Liver (tissue), 9 donors: ENCODE results near the gene IRX6. TPM values are rescaled to one million over a fixed set of nuclear protein-coding genes. Genes with fewer than 3 reads are reported as not detected.

Source experiments
- DNase-seq: peaks from one replicate; pipeline ENCODE4 v3.0.0-alpha.2; 2017; ENCODE audit warnings: low spot score
- H3K27ac ChIP-seq, 2 donors: one replicate each; pipeline ENCODE4 v1.7.0; 2013; ENCODE audit warnings: inconsistent platforms in 2 of 2, low read length in 2 of 2, control low read depth in 1 of 2, low read depth in 1 of 2, mild to moderate bottlenecking in 1 of 2
- H3K27me3 ChIP-seq, 4 donors: one replicate each; pipeline versions ENCODE4 v1.6.1 to v1.7.0; 2013; ENCODE audit warnings: low read length in 3 of 4, inconsistent platforms in 1 of 4, mild to moderate bottlenecking in 1 of 4, moderate library complexity in 1 of 4; ENCODE audit not compliant: control insufficient read depth in 4 of 4, insufficient read depth in 4 of 4
- H3K36me3 ChIP-seq, 4 donors: one replicate each; pipeline versions ENCODE4 v1.6.1 to v1.7.0; 2013; ENCODE audit warnings: low read length in 3 of 4, mild to moderate bottlenecking in 3 of 4, low read depth in 1 of 4, moderate library complexity in 1 of 4; ENCODE audit not compliant: control insufficient read depth in 4 of 4, insufficient read depth in 3 of 4
- H3K4me1 ChIP-seq, 4 donors: one replicate each; pipeline versions ENCODE4 v1.6.1 to v1.7.0; 2013; ENCODE audit warnings: low read length in 3 of 4, mild to moderate bottlenecking in 3 of 4, moderate library complexity in 1 of 4; ENCODE audit not compliant: control insufficient read depth in 4 of 4, insufficient read depth in 4 of 4
- H3K4me3 ChIP-seq, 3 donors: one replicate each; pipeline versions ENCODE4 v1.6.1 to v1.7.0; 2013; ENCODE audit warnings: low read length in 3 of 3, control low read depth in 1 of 3, low read depth in 1 of 3, mild to moderate bottlenecking in 1 of 3
- H3K9ac ChIP-seq, 2 donors: one replicate each; pipeline ENCODE4 v1.7.0; 2013; ENCODE audit warnings: low read length in 2 of 2, mild to moderate bottlenecking in 2 of 2, moderate library complexity in 2 of 2, control low read depth in 1 of 2, low read depth in 1 of 2
- H3K9me3 ChIP-seq, 4 donors: one replicate each; pipeline versions ENCODE4 v1.6.1 to v1.7.0; 2013; ENCODE audit warnings: low read length in 3 of 4; ENCODE audit not compliant: control insufficient read depth in 4 of 4
- EGR1 ChIP-seq, 2 donors: IDR thresholded peaks; 2 replicates each; pipeline ENCODE4 v1.6.1; 2016 to 2018; ENCODE audit warnings: antibody characterized with exemption in 2 of 2, low read depth in 2 of 2
- FOXA1 ChIP-seq: IDR thresholded peaks from 2 replicates; pipeline ENCODE4 v1.6.1; 2016; ENCODE audit warnings: antibody characterized with exemption
- FOXA2 ChIP-seq: IDR thresholded peaks from 2 replicates; pipeline ENCODE4 v1.6.1; 2016; ENCODE audit warnings: antibody characterized with exemption
- GABPA ChIP-seq, 2 donors: IDR thresholded peaks in 1 of 2; conservative IDR thresholded peaks in 1 of 2; 2 replicates each; pipeline ENCODE4 v1.6.1; 2016; ENCODE audit warnings: antibody characterized with exemption in 2 of 2, mild to moderate bottlenecking in 1 of 2, moderate library complexity in 1 of 2
- HNF4A ChIP-seq, 2 donors: conservative IDR thresholded peaks; 2 replicates each; pipeline ENCODE4 v1.6.1; 2016; ENCODE audit warnings: antibody characterized with exemption in 2 of 2, mild to moderate bottlenecking in 2 of 2
- HNF4G ChIP-seq: IDR thresholded peaks from 2 replicates; pipeline ENCODE4 v1.6.1; 2016; ENCODE audit warnings: antibody characterized with exemption
- JUND ChIP-seq, 2 donors: IDR thresholded peaks; 2 replicates each; pipeline ENCODE4 v1.6.1; 2016; ENCODE audit warnings: antibody characterized with exemption in 2 of 2
- NR2F2 ChIP-seq: IDR thresholded peaks from 2 replicates; pipeline ENCODE4 v1.6.1; 2016; ENCODE audit warnings: antibody characterized with exemption
- RAD21 ChIP-seq, 2 donors: IDR thresholded peaks; 2 replicates each; pipeline ENCODE4 v1.6.1; 2016; ENCODE audit warnings: antibody characterized with exemption in 2 of 2, mild to moderate bottlenecking in 2 of 2
- RXRA ChIP-seq, 2 donors: IDR thresholded peaks; 2 replicates each; pipeline ENCODE4 v1.6.1; 2017 to 2018; ENCODE audit warnings: antibody characterized with exemption in 2 of 2, mild to moderate bottlenecking in 1 of 2
- SP1 ChIP-seq: IDR thresholded peaks from 2 replicates; pipeline ENCODE4 v1.6.1; 2018; ENCODE audit warnings: antibody characterized with exemption, mild to moderate bottlenecking
- TAF1 ChIP-seq: conservative IDR thresholded peaks from 2 replicates; pipeline ENCODE4 v1.6.1; 2016; ENCODE audit warnings: antibody characterized with exemption, mild to moderate bottlenecking
- YY1 ChIP-seq: IDR thresholded peaks from 2 replicates; pipeline ENCODE4 v1.6.1; 2016; ENCODE audit warnings: antibody characterized with exemption, mild to moderate bottlenecking
- WGBS: extraction: QIAGEN DNeasy Blood & Tissue Kit; methylation state at CpG from one replicate; pipeline ENCODE4 v1.1.7; 2013; 5-methylcytosine and 5-hydroxymethylcytosine counted together
- polyA plus RNA-seq, 2 donors: library from polyadenylated mRNA; stranded (reverse) in 1 of 2; unstranded in 1 of 2; fragments of 200-250 nt in 1 of 2; fragments of >200 nt in 1 of 2; fragmentation: Nextera tagmentation in 1 of 2; extraction: Ambion mirVana in 1 of 2; gene quantifications; one replicate each; pipeline versions ENCODE4 v1.2.1 to v1.2.3, GENCODE V29; 2013 to 2015
- total RNA-seq, 2 donors: library from RNA; depleted of rRNA; stranded (reverse); fragments of >200 nt; gene quantifications; one replicate each; pipeline ENCODE4 v1.2.3, GENCODE V29; 2014
- TF ChIP-seq, protein P1 (sequence below): IDR thresholded peaks from 2 replicates; pipeline ENCODE4 v1.6.1; 2016; ENCODE audit warnings: antibody characterized with exemption
- TF ChIP-seq, protein P2 (sequence below): IDR thresholded peaks from 2 replicates; pipeline ENCODE4 v1.6.1; 2016; ENCODE audit warnings: antibody characterized with exemption, mild to moderate bottlenecking
- TF ChIP-seq, protein P3 (sequence below): IDR thresholded peaks from 2 replicates; pipeline ENCODE4 v1.6.1; 2016; ENCODE audit warnings: antibody characterized with exemption
- TF ChIP-seq, protein P4 (sequence below): fragments of 150-350 bp; IDR thresholded peaks from 2 replicates; pipeline ENCODE4 v1.5.1; 2017; ENCODE audit warnings: improper control_type of control experiment, low read depth, low read length; ENCODE audit not compliant: missing input control
- TF ChIP-seq, protein P5 (sequence below): IDR thresholded peaks from 2 replicates; pipeline ENCODE4 v1.6.1; 2016; ENCODE audit warnings: antibody characterized with exemption
- donor health status: healthy.
- donor health status: healthy.
- donor health status: healthy.
- donor health status: healthy.
- donor health status: healthy.

IRX6 gene
- total and polyA plus RNA-seq, 4 donors, result not detected

DNA sequence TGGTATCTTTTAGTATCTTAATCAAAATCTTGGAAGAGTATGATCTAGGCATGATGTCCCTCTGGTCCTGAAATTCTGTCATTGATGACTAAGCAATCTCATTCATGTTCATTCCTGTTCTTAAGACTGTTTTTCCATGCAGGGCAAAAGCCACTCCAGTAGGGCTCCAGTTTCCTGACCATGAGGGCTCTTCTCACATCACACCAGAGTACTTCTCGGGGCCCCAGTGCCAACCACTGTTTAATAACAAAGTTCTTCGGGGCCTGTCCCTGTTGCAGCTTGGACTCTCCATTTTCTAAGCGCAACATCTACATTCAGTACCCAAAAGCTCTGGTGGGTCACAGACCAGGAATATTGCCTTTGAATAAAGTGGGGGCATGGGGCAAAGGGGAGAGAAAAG lies 52.0 kb downstream of the IRX6 start:
- no peak for TF ChIP-seq HNF4G
- TF ChIP-seq NR2F2, result no peak
- TF ChIP-seq EGR1 (IDR thresholded peaks at IDR 0.05; ENCODE audit: low read depth in 2 of 2), result no peak
- H3K4me1 ChIP-seq, result no peaks in the 10 kb centered on the region
- H3K4me3 ChIP-seq, result no peak overlapping the region
- WGBS, result 92% methylated on average over 3 of the region's 3 CpGs
- H3K36me3 ChIP-seq, result no peaks in the 10 kb centered on the region
- H3K9ac ChIP-seq, result no peak overlapping the region
- H3K9me3 ChIP-seq, result no peaks in the 10 kb centered on the region
- H3K27me3 ChIP-seq, result peaks cover 0 to 4% (median under 1%) of the 10 kb centered on the region in 4 donors
- no peak overlapping the region for H3K27ac ChIP-seq
- no peak for DNase-seq

DNA sequence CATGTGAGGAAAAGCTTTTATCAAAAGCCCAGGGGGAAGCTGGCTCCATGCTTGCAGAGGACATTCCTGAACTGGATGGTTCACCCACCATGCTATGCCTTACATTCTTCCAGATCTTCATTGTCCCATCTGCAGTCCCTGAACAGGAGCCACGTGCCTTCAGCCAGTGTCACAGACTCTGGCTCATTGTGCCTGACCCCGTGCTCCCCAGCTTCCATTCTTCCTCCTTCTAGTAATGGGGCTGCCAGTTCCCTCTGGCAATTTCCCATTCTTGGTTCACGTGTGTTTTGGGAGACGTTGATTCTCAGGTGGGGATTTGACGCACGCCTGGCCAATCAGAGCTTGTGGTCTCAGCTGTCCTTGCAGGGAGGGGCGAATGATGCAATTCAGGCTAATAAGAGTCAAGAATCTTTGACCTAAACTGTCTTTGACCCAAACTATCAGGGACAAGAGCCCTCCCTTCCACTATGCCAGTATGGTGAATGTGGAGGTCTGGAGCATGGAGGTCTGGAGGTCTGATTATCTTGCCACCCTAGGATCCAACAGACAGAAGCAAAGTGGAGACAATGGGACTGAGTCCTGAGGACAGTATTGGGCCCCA lies 52.7 kb downstream of the IRX6 start:
- Histone ChIP-seq H3K27me3 (no peaks in the 10 kb centered on the region), H3K4me1 (no peaks in the 10 kb centered on the region), H3K36me3 (no peaks in the 10 kb centered on the region), H3K9me3 (no peaks in the 10 kb centered on the region), H3K9ac (no peak overlapping the region), H3K4me3 (no peak overlapping the region), H3K27ac (no peak overlapping the region)
- TF ChIP-seq, protein P1, sequence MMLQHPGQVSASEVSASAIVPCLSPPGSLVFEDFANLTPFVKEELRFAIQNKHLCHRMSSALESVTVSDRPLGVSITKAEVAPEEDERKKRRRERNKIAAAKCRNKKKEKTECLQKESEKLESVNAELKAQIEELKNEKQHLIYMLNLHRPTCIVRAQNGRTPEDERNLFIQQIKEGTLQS, result no peak
- TF ChIP-seq SP1, result no peak
- TF ChIP-seq, protein P2, sequence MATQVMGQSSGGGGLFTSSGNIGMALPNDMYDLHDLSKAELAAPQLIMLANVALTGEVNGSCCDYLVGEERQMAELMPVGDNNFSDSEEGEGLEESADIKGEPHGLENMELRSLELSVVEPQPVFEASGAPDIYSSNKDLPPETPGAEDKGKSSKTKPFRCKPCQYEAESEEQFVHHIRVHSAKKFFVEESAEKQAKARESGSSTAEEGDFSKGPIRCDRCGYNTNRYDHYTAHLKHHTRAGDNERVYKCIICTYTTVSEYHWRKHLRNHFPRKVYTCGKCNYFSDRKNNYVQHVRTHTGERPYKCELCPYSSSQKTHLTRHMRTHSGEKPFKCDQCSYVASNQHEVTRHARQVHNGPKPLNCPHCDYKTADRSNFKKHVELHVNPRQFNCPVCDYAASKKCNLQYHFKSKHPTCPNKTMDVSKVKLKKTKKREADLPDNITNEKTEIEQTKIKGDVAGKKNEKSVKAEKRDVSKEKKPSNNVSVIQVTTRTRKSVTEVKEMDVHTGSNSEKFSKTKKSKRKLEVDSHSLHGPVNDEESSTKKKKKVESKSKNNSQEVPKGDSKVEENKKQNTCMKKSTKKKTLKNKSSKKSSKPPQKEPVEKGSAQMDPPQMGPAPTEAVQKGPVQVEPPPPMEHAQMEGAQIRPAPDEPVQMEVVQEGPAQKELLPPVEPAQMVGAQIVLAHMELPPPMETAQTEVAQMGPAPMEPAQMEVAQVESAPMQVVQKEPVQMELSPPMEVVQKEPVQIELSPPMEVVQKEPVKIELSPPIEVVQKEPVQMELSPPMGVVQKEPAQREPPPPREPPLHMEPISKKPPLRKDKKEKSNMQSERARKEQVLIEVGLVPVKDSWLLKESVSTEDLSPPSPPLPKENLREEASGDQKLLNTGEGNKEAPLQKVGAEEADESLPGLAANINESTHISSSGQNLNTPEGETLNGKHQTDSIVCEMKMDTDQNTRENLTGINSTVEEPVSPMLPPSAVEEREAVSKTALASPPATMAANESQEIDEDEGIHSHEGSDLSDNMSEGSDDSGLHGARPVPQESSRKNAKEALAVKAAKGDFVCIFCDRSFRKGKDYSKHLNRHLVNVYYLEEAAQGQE, result no peak
- TF ChIP-seq, protein P3, sequence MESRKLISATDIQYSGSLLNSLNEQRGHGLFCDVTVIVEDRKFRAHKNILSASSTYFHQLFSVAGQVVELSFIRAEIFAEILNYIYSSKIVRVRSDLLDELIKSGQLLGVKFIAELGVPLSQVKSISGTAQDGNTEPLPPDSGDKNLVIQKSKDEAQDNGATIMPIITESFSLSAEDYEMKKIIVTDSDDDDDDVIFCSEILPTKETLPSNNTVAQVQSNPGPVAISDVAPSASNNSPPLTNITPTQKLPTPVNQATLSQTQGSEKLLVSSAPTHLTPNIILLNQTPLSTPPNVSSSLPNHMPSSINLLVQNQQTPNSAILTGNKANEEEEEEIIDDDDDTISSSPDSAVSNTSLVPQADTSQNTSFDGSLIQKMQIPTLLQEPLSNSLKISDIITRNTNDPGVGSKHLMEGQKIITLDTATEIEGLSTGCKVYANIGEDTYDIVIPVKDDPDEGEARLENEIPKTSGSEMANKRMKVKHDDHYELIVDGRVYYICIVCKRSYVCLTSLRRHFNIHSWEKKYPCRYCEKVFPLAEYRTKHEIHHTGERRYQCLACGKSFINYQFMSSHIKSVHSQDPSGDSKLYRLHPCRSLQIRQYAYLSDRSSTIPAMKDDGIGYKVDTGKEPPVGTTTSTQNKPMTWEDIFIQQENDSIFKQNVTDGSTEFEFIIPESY, result no peak
- TF ChIP-seq HNF4A (conservative IDR thresholded peaks at IDR 0.05), result no peak
- no peak for TF ChIP-seq FOXA2
- TF ChIP-seq JUND (IDR thresholded peaks at IDR 0.05), result no peak
- TF ChIP-seq FOXA1, result no peak
- TF ChIP-seq, protein P4, sequence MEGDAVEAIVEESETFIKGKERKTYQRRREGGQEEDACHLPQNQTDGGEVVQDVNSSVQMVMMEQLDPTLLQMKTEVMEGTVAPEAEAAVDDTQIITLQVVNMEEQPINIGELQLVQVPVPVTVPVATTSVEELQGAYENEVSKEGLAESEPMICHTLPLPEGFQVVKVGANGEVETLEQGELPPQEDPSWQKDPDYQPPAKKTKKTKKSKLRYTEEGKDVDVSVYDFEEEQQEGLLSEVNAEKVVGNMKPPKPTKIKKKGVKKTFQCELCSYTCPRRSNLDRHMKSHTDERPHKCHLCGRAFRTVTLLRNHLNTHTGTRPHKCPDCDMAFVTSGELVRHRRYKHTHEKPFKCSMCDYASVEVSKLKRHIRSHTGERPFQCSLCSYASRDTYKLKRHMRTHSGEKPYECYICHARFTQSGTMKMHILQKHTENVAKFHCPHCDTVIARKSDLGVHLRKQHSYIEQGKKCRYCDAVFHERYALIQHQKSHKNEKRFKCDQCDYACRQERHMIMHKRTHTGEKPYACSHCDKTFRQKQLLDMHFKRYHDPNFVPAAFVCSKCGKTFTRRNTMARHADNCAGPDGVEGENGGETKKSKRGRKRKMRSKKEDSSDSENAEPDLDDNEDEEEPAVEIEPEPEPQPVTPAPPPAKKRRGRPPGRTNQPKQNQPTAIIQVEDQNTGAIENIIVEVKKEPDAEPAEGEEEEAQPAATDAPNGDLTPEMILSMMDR, result no peak
- no peak for TF ChIP-seq TAF1
- TF ChIP-seq YY1, result no peak
- TF ChIP-seq NR2F2, result no peak
- TF ChIP-seq RXRA (IDR thresholded peaks at IDR 0.05), result no peak
- TF ChIP-seq EGR1 (IDR thresholded peaks at IDR 0.05; ENCODE audit: low read depth in 2 of 2), result no peak
- no peak for TF ChIP-seq GABPA (IDR thresholded peaks at IDR 0.05 in 1 of 2, conservative IDR thresholded peaks at IDR 0.05 in 1 of 2)
- TF ChIP-seq, protein P5, sequence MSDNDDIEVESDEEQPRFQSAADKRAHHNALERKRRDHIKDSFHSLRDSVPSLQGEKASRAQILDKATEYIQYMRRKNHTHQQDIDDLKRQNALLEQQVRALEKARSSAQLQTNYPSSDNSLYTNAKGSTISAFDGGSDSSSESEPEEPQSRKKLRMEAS, result no peak
- no peak for TF ChIP-seq HNF4G
- no peak for TF ChIP-seq RAD21 (IDR thresholded peaks at IDR 0.05)
- no peak for DNase-seq
- 83% methylated on average over 7 of the region's 7 CpGs for WGBS
